Panc1 (cell line): ENCODE results near the gene ANKRD29. TPM values are rescaled to one million over a fixed set of nuclear protein-coding genes. Genes with fewer than 3 reads are reported as not detected.
"Not testable (repeated sequence)": the region's sequence is repeated elsewhere in the genome, so short reads cannot be mapped to it uniquely, and the experiment has no call there.

Source experiments
- ATAC-seq: fragments of 200-7000 bp; cut with Tn5 transposase; 2 replicates; pipeline ENCODE4 v1.9.1; 2020; ENCODE audit warnings: mild to moderate bottlenecking, moderate library complexity
- BruUV-seq: library from RNA; stranded (reverse); fragments of 400-500 nt; replicated peaks from 2 replicates; lab custom pipeline; 2021; lab: Mats Ljungman, UMichigan
- CTCF ChIA-PET: fragments of 300-600 bp; sonication (Branson Sonifier 250); formaldehyde crosslinking; loops from one replicate; lab custom pipeline; 2022; ENCODE audit warnings: antibody characterized with exemption; lab: Charles Lee
- POLR2A ChIA-PET: fragments of 300-600 bp; sonication (Branson Sonifier 250); formaldehyde crosslinking; loops from one replicate; lab custom pipeline; 2022; ENCODE audit warnings: antibody characterized with exemption; lab: Charles Lee
- DNase-seq: peaks from one replicate; pipeline ENCODE4 v3.0.0-alpha.2; 2010; ENCODE audit warnings: low read depth, low spot score
- H3K27ac ChIP-seq: 2 replicates; pipeline ENCODE4 v1.5.1; 2011; ENCODE audit warnings: mild to moderate bottlenecking, low read length, inconsistent platforms
- H3K27me3 ChIP-seq: fragments of 200-500 bp; sonication (Bioruptor generic); 2 replicates; pipeline ENCODE4 v1.6.0; 2014; ENCODE audit warnings: low read length, inconsistent platforms; ENCODE audit not compliant: control insufficient read depth, insufficient read depth
- H3K36me3 ChIP-seq: fragments of 200-500 bp; sonication (Bioruptor generic); 2 replicates; pipeline ENCODE4 v1.5.1; 2014; ENCODE audit warnings: inconsistent platforms, mild to moderate bottlenecking, low read length, moderate library complexity; ENCODE audit not compliant: control insufficient read depth, insufficient read depth
- H3K4me1 ChIP-seq: 2 replicates; pipeline ENCODE4 v1.5.1; 2011; ENCODE audit warnings: inconsistent platforms, mild to moderate bottlenecking, low read length, moderate library complexity; ENCODE audit not compliant: control insufficient read depth, insufficient read depth
- H3K4me3 ChIP-seq, 2 experiments: 2 replicates each; pipeline ENCODE4 v1.5.1; 2011 to 2012; ENCODE audit warnings: low read depth in 2 of 2, low read length in 2 of 2, mild to moderate bottlenecking in 2 of 2, inconsistent platforms in 1 of 2, moderate library complexity in 1 of 2
- H3K9me3 ChIP-seq: fragments of 200-500 bp; sonication (Bioruptor generic); 2 replicates; pipeline ENCODE4 v1.5.1; 2014; ENCODE audit warnings: low read depth, mild to moderate bottlenecking, inconsistent platforms, low read length, moderate library complexity; ENCODE audit not compliant: control insufficient read depth, insufficient read depth
- CTCF ChIP-seq: fragments of 450-650 bp; IDR thresholded peaks from 2 replicates; pipeline ENCODE4 v1.5.1; 2017; ENCODE audit warnings: mild to moderate bottlenecking
- POLR2AphosphoS5 ChIP-seq: IDR thresholded peaks from 2 replicates; pipeline ENCODE4 v1.6.1; 2012; ENCODE audit warnings: mild to moderate bottlenecking, low read depth, low read length, moderate library complexity
- REST ChIP-seq, 2 experiments: IDR thresholded peaks; 2 replicates each; pipeline ENCODE4 v1.6.1; 2011 to 2012; ENCODE audit warnings: low read depth in 2 of 2, control low read depth in 1 of 2, low read length in 1 of 2, mild to moderate bottlenecking in 1 of 2, moderate library complexity in 1 of 2; ENCODE audit not compliant: insufficient read depth in 1 of 2
- SIN3A ChIP-seq: IDR thresholded peaks from 2 replicates; pipeline ENCODE4 v1.6.1; 2012; ENCODE audit warnings: low read depth, mild to moderate bottlenecking, low read length, moderate library complexity, borderline replicate concordance; ENCODE audit not compliant: insufficient read depth
- TCF7L2 ChIP-seq: IDR thresholded peaks from 2 replicates; pipeline ENCODE4 v1.6.1; 2011; ENCODE audit warnings: mild to moderate bottlenecking, low read depth, low read length, inconsistent platforms
- in situ Hi-C: cut with HindIII; loops from 2 replicates; pipeline ENCODE4 v1.10.0; 2016; ENCODE audit warnings: low sequenced_read_pairs, low pct_unique_long_range_greater_than_20kb
- intact Hi-C: fragments of 100-400 bp; cut with micrococcal nuclease; formaldehyde crosslinking; loops from one replicate; pipeline ENCODE4 v1.10.0; 2022; ENCODE audit not compliant: unreplicated experiment
- total RNA-seq: library from RNA; stranded (reverse); gene quantifications from one replicate; pipeline ENCODE4 v1.2.1, GENCODE V29; 2021; ENCODE audit not compliant: unreplicated experiment

Gene ANKRD29
- total RNA-seq, 1 experiment from 2014 or later, result 0.67 TPM

GRCh38 chr18:23640052-23640451 lies 22.7 kb downstream of the ANKRD29 start:
- H3K9me3 ChIP-seq, result no peaks in the 10 kb centered on the region
- ChIA-PET POLR2A (no interaction called here), CTCF (interaction anchor here (0.7 kb wide), 1 partner anchor 535 kb away, joined by 5 read pairs; no protein-coding TSS in a partner anchor)
- no peaks in the 10 kb centered on the region for H3K36me3 ChIP-seq
- ATAC-seq, result no peak
- no peak overlapping the region for H3K4me3 ChIP-seq
- in situ Hi-C loops (no loop called here), intact Hi-C loops (no loop called here)
- DNase-seq, result no peak
- no peak overlapping the region for H3K27ac ChIP-seq
- H3K4me1 ChIP-seq, result no peaks in the 10 kb centered on the region
- TF ChIP-seq POLR2AphosphoS5, result no peak
- TF ChIP-seq SIN3A, result no peak
- TF ChIP-seq REST (IDR thresholded peaks at IDR 0.05; ENCODE audit: insufficient read depth in 1 of 2, low read depth in 2 of 2, low read length in 1 of 2), result no peak
- no peak for TF ChIP-seq TCF7L2
- H3K27me3 ChIP-seq, result no peaks in the 10 kb centered on the region; the same call in 1 of the 2 replicates
- BruUV-seq, result no TSS peak

- H3K9me3 ChIP-seq, H3K4me3 ChIP-seq, H3K27me3 ChIP-seq, CTCF ChIA-PET, H3K36me3 ChIP-seq, BruUV-seq, POLR2A ChIA-PET, DNase-seq, in situ Hi-C loops, H3K4me1 ChIP-seq, H3K27ac ChIP-seq, ATAC-seq, intact Hi-C loops: not testable (repeated sequence)
Observed at GRCh38 chr18:23636433-23636832, 26.3 kb downstream of the ANKRD29 start.

GRCh38 chr18:23636071-23636399 lies 26.7 kb downstream of the ANKRD29 start:
- no peak for ATAC-seq
- no peaks in the 10 kb centered on the region for H3K9me3 ChIP-seq
- H3K27ac ChIP-seq, result no peak overlapping the region
- ChIA-PET CTCF (no interaction called here), POLR2A (no interaction called here)
- BruUV-seq, result no TSS peak
- no peaks in the 10 kb centered on the region for H3K27me3 ChIP-seq
- H3K36me3 ChIP-seq, result no peaks in the 10 kb centered on the region
- DNase-seq, result no peak
- H3K4me3 ChIP-seq, result no peak overlapping the region
- H3K4me1 ChIP-seq, result no peaks in the 10 kb centered on the region; the same call in 1 of the 2 replicates
- TF ChIP-seq CTCF, result no peak
- intact Hi-C loops (no loop called here), in situ Hi-C loops (no loop called here)
